ENCODE measurements around the gene SLC25A5.

- TF ChIP-seq CTCF (IDR thresholded peaks at IDR 0.05) = no peak
- TF ChIP-seq EZH2 (IDR thresholded peaks at IDR 0.05) = no peak
- no peak for TF ChIP-seq EZH2phosphoT487 (IDR thresholded peaks at IDR 0.05)
These were observed 47.1 kb upstream of the SLC25A5 start for GRCh38 chrX:119421016-119421705.
